RWPE1 (cell line): ENCODE results near the gene ERBB4.

Source experiments
- CTCF ChIA-PET: fragments of 350-600 bp; sonication (Branson Sonifier 250); formaldehyde crosslinking; extraction: SDS; loops from one replicate; lab custom pipeline; 2021; lab: Yijun Ruan, JAX
- POLR2A ChIA-PET: fragments of 400-600 bp; formaldehyde crosslinking; extraction: SDS; loops from one replicate; lab custom pipeline; 2020; ENCODE audit warnings: antibody characterized with exemption; ENCODE audit not compliant: low non-redundant PET; lab: Yijun Ruan, JAX
- DNase-seq: peaks from one replicate; pipeline ENCODE4 v3.0.0; 2012; ENCODE audit warnings: low spot score
- H3K27ac ChIP-seq: fragments of 450-650 bp; 2 replicates; pipeline ENCODE4 v1.5.1; 2017
- CTCF ChIP-seq: fragments of 450-650 bp; conservative IDR thresholded peaks from 2 replicates; pipeline ENCODE4 v1.5.1; 2017; ENCODE audit warnings: low read depth, mild to moderate bottlenecking

Gene ERBB4

GRCh38 chr2:211454679-211455078 lies 1083.9 kb downstream of the ERBB4 start:
- H3K27ac ChIP-seq: no peak overlapping the region
- POLR2A ChIA-PET: no interaction called here
- no peak for DNase-seq
- no peak for TF ChIP-seq CTCF
- CTCF ChIA-PET: interaction anchor here (0.6 to 1.2 kb wide), 9 partner anchors 9 to 304 kb away, joined by 3 to 9 read pairs (median 4); no protein-coding TSS in a partner anchor

- ChIA-PET CTCF (no interaction called here), POLR2A (no interaction called here)
- no peak for TF ChIP-seq CTCF
- no peak for DNase-seq
- H3K27ac ChIP-seq: no peak overlapping the region
Observed at GRCh38 chr2:211453311-211453887, 1085.2 kb downstream of the ERBB4 start.

GRCh38 chr2:211451642-211452041 lies 1087.0 kb downstream of the ERBB4 start:
- no peak for DNase-seq
- H3K27ac ChIP-seq: no peak overlapping the region
- POLR2A ChIA-PET: no interaction called here
- no peak for TF ChIP-seq CTCF
- CTCF ChIA-PET: no interaction called here

GRCh38 chr2:211449819-211450218 lies 1088.8 kb downstream of the ERBB4 start:
- H3K27ac ChIP-seq: no peak overlapping the region
- TF ChIP-seq CTCF: no peak
- no peak for DNase-seq
- ChIA-PET POLR2A (no interaction called here), CTCF (interaction anchor here (0.6 kb wide), 1 partner anchor 35 kb away, joined by 3 read pairs; no protein-coding TSS in a partner anchor)

GRCh38 chr2:211447548-211447947 lies 1091.1 kb downstream of the ERBB4 start:
- DNase-seq: no peak
- CTCF ChIA-PET: no interaction called here
- H3K27ac ChIP-seq: no peak overlapping the region
- no peak for TF ChIP-seq CTCF
- POLR2A ChIA-PET: no interaction called here

- H3K27ac ChIP-seq: no peak overlapping the region
- ChIA-PET CTCF (interaction anchor here (0.6 to 0.7 kb wide), 2 partner anchors 17 to 25 kb away, joined by 4 read pairs; no protein-coding TSS in a partner anchor), POLR2A (no interaction called here)
- no peak for DNase-seq
- no peak for TF ChIP-seq CTCF
Observed at GRCh38 chr2:211440107-211440506, 1098.5 kb downstream of the ERBB4 start.
